Stimulated activated CD4-positive, alpha-beta T cell treated with anti-CD3 and anti-CD28 coated beads, Interleukin-12 subunit alpha, Interleukin-12 subunit beta, amount 100 ng/mL, for 4 hours (primary cell): ENCODE data around the gene CLOCK.

Experiments
- DNase-seq: peaks from one replicate; pipeline ENCODE4 v3.0.0-alpha.2; 2020

The CLOCK gene

DNA sequence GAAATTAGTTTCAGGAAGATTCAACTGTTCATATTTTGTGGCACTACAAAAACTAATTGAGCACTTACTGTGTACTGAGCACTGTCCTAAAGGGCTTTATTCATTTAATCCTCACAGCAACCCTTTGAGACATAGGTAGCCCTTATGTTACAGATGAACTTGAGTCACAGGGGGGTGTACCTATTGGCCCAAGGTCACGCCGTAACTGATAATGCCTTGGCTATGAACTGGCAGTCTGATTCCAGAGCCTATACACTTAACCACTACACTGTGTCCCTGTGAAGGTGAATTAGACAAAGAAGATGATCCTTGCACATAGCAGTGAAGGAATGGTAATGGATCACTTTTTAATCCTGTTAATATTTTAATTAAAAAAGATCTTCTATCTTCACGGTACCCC is 138.9 kb downstream of the CLOCK start:
- DNase-seq: no peak

DNA sequence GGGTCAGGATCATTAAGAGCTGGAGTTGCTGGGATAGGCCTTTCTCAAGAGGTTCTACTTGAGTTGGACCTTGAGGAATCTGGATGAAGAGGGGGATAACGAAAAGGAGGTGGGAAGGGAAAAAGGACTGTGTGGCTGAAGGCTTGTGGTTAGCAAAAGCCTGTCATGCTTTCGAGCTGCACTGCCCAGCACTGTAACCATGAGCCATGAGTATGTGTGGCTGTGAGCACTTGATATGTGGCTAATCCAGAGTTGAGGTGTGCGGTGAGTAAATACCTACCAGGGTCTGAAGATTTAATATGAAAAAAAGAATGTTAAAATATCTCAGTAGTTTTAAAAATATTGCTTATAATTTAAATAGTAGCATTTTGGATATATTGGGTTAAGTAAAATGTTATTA is 139.6 kb downstream of the CLOCK start:
- DNase-seq: no peak

DNA sequence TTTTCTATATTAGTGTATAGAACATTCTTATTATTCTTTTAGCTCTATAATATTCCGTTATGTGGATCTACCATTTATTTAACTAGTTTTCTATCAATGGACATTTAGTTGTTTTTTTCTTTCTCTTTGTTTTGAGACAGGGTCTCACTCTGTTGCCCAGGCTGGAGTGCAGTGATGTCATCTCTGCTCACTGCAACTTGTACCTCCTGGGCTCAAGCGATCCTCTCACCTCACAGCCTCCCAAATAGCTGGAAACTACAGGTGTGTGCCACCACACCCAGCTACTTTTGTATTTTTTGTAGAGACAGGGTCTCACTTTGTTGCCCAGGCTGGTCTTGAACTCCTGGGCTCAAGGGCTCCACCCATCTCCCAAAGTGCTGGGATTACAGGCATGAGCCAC is 140.2 kb downstream of the CLOCK start:
- no peak for DNase-seq

DNA sequence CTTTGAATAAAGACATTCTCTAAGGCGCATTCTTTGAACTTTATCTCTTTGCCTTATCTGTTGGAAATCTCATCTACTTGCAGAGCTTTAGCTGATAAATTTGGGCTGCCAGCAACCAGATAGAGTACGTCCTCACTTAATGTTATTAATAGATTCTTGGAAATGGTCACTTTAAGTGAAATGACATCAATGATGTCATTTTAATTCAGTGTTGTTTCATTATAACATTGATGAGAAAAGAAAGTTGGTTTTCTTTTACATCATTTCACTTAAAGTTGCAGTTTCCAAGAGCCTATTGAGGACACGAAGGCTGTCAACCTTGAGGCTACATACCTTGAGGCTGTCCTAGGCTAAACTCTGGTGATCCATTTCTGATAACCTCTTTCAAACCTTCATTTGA is 141.6 kb downstream of the CLOCK start:
- no peak for DNase-seq

DNA sequence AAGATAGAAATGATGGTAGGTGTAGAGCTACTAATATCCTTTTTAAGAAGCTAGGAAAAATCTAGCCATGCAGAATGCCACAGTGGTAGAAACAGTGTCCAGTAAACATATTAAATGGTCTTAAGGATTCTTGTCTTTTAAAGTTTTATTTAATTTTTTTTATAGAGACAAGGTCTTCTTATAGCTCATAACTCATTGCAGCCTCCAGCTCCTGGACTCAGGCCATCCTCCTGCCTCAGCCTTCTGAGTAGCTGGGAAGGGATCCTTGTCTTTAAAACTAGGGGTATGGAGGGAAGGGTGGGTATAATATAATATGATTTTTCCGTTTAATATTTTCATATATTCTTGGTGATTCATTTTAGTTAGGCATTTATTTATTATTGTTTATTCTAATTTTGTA is 147.1 kb downstream of the CLOCK start:
- DNase-seq: no peak

DNA sequence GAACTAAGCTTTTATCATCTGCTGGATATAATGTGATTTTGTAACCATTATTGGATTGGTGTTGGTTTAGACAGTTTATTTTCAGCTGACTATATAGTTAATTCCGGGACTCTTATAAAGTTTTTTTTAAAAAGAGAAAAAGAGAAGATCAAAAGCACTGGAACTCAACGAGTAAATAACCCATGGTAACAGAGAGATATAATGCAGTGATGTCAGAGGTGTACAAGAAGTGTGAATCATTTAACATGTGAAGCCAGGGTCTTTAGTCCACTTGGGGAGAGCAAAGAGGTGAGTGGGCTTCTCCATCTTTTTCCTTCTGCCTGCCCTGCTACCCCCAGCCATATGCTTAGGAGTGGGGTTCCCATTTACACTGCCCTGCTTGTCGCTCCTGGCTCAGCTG is 147.7 kb downstream of the CLOCK start:
- no peak for DNase-seq

DNA sequence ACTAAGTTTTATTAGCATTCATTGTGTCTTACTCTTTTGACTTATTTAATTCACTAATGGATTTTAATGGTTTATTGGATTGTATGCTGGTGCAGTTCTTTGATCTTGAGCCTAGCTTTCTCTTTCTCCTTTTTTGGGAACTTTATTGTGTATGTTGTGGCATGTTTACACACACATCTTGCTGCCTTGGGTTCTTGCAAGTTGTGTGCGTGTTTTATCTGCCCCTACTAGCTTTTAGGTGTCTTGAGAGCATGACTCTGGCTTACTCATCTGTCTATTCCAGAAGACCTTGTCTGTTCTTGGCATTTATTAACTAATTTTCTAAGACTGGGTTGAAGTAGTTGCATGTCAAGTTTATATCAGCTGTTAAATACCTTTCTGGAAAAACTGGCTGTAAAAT is 148.2 kb downstream of the CLOCK start:
- no peak for DNase-seq

DNA sequence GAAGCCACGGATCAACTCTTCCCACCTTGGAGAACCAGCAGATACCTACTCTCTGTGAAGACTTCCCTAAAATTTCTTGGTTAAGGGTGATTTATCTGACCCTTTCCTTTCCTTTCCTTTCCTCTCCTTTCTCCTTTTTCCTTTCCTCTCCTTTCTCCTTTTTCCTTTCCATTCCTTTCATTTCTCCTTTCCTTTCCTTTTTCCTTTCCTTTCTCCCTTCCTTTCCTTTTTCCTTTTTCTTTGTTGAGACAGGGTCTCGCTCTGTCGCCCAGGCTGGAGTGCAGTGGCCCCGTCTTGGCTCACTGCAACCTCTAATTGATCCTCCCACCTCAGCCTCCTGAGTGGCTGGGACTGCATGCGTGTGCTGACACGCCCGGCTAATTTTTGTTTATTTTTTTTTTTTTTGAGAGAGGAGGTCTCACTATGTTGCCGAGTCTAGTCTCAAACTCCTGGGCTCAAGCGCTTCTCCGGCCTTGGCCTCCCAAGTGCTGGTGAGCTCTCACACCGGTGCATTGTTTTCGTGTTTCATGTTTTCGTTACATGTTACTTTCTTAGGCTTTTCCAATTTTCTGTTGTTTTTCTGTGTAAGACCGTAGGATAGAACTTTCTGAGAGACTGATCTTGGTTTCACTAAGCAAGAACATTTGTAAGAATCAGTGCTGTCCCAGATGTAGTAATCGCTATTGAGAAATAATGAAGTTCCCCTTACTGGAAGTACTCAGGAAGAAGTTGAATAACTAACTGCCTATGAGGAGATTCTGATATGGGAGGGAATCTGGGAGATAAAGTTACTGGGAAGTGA is 149.0 kb downstream of the CLOCK start:
- no peak for DNase-seq

DNA sequence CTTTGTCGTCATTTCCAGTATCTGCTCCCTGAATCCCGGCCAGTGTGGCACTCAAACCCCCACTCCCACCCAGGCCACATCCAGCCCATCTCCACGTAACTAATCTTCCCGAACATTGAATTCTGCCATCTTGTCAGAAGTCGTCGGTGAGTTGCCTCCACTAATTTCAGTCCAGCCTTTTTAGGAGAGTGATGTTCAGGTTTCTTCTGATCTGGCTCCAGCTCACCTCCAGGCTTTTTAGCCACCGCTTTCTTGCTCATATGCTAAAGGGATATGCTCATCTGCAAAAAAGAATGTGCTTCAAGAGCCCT is 149.6 kb downstream of the CLOCK start:
- no peak for DNase-seq

DNA sequence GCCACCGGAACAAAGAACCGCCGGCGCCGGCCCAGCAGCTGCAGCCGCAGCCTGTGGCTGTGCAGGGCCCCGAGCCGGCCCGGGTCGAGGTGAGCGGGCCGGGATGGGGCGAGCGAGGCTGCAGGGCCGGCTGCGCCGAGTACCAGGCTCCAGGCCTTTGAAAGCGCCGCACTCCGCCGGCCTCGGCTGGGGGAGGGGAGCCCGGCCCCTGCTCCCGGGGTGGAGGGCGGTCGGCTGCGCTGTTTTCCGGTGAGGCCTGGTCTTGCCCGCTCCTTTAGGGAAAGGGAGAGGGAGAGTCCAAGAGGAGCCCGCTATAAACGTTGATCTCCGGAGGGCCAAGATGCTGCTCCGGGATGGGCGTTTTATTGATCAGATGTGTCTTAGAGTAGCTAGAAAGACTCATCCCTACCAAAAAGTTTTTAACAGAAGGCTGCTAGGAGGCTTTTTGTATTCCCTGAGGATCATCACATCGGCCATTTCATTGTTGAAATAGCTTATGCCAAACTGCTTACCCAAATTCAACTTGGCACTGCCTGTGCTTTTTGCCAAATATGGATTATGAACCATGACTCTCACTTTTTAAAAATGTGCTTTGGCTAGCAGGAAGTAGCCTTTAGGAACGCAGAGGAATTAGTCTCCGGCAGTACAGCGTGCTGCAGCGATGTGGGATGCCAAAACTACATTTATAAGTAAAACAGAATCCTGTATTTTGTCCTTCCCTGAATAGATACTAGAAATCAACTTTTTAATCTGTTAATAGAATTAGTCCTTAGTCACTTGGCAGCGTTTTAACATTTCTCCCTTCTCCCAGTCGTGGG is 150.2 kb downstream of the CLOCK start:
- peak; percentile 30 for DNase-seq

DNA sequence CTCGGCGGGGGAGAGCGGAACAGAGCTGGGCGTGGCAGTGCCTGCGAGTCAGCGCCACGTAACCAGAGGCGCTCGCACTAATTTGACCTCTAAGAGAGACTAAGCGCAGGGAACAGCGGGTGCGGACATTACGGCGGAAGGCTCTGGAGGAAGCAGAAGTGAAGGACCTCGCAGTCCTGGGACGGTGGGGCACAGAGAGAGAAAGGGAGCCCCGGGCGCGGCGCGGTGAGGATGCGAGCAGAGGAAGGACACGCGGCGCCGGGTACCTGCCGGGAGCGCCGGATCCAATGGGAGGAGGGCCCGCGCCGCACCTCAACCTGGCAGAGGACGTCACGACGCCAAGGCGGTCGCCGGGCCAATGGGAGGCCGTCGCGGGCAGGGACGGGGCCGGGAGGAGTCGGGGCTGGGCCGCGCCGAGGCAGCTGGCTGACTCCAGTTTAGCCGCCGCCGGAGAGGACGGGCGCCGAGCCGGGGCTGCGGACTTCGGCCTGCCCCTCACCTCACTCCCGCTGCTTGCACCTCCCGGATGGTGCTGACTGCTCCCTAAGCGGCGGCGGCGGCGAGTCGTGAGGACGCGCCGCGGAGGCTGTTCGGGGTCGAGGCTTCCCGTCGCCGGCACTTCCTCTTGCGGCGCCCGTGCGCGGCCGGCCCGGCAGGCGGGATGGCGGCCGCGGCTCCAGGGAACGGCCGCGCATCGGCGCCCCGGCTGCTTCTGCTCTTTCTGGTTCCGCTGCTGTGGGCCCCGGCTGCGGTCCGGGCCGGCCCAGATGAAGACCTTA is 151.0 kb downstream of the CLOCK start, which contains the start of gene TMEM165:
TSS of gene TMEM165 (plus strand) at position 429 of the 779 bp plus-strand sequence. CDS start at position 662, 233 bp downstream.
- peak; percentile 88 for DNase-seq

DNA sequence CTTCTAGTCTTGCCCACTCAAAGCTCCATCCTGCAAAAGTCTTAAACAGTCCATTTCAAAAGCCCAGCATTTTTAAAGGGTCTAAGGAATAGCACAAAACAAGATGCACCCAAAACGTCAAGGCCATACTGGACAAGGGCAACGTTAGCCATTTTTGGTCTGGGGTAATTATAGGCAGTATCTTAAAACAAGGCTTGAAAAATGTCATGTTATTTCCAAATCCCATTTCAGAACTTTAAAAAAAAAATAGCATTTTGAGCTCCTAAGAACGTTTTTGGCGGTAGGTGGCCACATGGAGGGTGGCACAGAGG is 151.5 kb downstream of the CLOCK start:
- no peak for DNase-seq

DNA sequence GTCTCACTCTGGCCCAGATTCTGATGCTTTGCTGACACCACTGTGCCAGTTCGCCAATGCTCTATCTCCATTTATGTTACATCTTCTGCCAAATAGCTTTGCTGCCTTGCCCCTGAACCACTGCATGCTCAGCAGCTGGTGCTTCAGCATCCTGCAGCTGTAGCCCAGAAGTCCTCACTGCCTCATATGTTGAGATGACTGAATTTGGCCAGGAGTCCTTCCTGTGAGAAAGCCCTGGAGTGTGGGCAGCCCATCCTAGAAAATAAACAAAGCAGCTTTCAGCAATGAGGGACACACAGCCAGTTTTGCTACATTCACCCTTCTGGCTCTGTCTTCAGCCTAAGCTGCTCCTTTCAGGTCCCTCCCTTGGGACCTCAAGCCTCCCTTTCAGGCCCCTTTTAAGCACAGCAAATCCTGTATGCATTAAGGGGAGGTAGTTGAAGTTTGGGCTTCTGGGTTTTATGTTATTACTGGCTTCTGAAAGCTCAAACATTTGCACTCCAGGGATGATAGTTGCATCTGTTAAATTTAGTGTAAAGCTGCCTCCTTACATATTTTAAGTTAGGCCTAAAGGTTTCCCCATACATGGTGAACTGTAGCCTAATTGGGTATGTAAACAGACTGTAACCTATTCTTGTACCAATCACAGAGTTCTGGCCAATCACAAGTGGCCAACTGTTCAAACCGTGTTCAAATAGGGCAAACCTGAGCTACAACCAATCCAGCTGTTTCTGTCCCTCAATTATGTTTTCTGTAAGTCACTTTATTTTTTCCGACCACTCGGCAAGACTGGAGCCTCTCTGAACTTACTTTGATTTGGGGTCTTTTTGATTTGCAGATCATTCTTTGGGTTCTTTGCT is 153.0 kb downstream of the CLOCK start:
- no peak for DNase-seq

DNA sequence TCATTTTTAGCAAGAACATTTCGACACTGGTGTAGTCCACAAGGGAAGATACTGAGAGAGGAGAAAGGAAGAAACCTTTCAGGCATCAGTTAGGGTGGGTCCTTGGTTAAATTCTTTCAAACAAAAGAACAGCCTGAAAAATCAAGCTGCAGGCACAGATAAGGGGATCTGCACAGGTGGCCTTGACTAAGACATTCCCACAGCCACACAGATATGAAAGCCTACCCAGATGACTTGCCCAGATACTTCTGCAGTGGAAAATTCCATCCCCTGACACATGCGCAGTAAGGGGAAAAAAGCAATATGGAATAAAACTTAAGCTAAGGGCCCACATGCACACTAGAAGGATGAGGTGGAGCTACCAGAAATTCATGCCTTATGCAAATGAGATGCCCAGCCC is 159.9 kb downstream of the CLOCK start:
- no peak for DNase-seq

DNA sequence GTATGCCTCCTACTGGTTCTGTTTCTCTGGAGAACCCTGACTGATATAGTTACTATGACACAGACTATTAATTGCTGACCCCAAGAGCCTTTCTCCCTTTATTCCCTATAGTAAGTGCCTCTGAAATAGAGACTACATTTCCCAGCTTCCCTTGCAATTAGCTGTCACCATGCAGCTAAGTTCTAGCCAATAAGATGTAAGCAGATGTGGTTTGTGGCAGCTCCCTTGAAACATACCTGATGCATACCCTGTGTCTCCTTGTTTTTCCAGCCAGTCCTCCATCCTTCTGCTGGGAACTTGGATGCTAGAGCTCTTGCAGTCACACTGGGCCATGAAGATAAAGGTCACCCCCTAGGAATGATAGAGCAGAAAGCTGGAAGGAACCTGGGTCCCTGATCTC is 160.6 kb downstream of the CLOCK start:
- DNase-seq: no peak

DNA sequence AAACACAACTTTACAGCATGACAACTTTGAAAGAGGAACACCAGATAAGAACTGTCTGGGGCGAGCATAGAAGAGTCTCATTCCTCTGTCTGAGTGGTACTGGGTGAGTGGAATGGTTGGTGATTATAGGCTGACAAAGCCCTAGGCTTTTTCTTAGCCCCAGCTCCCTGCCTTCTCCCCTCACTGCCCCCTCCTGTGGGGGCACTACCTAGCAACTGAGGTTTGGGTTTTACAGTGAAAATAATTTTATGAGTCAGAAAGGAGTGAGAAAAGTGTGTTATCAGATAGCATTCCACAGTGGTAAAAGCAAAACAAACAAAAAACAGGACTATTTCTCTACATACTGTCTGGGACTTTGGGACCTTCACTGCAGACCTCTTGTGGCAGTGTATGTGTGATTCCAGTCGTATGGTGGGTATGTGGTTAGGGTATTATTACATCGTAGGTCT is 161.5 kb downstream of the CLOCK start:
- no peak for DNase-seq

DNA sequence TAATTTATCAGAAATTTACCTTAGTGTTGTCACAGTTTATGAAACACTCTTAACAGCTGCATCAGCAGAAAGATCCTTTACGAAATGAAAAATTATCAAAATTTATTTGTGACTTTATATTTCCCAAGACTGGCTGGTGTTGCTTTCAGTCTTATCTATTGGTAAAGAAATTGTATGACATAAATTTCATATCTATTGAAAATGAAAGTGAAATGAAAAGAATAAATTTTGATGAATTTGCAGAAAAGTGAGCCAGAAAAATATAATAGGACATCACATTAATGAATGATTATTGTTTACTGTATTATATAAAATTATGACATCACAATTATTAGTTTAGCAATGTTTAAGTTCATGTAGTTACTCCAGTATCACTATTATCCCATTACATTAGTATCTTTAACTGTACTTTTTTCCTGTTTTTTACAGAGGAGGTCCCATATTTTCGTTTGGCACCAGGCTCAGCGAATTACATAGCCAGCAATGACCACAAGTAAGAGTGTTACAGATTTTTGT is 164.2 kb downstream of the CLOCK start:
- DNase-seq: no peak

DNA sequence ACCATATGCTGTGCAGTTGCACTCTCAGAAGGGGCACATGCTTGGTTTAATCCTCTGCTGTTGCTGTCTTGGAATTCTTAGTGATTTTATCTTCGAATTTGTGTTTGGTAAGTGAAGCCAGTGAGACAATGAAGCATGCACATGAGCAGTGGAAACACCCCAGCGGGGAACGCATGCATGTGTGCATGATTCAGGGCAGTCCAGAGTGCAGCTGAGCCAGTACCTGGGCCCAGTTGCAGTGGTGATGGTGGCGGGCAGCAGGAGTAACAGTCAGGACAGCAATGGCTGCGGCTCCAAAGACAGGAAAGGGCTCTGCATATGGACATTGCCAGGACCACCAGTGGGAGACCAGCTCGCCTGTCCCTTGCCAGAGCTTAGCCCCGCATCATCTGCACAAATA is 165.2 kb downstream of the CLOCK start:
- DNase-seq: no peak

DNA sequence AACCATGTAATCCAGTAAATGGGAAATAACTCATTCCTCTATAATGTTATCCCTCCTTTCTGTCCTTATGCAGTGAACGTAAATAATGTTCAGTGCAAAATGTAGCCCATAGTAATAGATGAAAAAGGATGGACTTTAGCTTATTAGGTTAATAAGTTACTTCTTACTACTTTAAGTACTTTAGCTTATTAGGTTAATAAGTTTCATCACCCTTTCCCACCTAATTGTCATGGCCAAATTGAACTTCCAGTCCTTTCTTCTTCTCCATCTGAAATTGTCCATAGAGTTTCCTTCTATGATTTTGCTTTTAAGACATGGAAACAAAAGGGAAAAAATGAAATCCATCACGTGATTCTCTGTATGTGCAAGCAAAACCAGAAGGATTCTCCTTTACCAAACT is 166.1 kb downstream of the CLOCK start:
- no peak for DNase-seq

DNA sequence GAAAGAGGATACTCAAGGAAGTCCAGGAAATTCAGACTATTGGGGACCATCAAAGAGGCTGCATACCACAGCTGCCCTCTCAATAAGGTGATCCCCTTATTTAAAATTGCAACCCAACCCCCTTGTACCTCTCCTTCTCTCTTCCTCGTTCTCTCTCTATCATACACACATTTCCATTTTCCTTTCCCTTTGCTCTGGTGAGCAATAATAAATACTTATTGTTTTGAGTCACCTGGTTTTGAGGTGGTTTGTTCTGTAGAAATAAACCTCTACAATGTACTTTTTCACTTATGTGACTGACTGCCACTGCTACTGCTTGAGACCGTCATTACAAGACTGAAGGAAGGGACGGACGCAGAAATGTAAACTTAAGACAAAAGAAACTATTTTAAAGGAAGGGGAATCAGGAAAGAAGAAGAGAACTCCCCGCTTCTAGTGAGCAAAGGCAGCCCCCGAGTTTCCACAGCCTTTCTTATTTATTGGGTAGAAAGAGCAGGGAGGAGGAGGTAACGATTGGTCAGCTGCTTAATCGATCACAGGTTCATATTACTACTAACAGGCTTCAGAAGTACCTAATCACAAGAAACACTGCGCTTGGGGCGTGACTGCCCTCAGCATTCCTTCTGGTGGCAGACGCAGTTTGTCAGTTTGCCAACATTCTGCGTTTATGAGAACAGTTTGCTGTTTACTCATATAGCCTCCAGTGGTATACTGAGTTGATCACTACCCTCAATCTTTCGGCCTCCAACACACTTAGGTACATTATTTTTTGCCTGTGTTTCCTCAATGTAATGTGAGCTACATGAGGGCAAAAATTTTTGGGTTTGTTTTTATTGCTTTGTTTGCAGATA is 167.9 kb downstream of the CLOCK start:
- no peak for DNase-seq
